ENCODE results near the gene LAMTOR2.

DNA sequence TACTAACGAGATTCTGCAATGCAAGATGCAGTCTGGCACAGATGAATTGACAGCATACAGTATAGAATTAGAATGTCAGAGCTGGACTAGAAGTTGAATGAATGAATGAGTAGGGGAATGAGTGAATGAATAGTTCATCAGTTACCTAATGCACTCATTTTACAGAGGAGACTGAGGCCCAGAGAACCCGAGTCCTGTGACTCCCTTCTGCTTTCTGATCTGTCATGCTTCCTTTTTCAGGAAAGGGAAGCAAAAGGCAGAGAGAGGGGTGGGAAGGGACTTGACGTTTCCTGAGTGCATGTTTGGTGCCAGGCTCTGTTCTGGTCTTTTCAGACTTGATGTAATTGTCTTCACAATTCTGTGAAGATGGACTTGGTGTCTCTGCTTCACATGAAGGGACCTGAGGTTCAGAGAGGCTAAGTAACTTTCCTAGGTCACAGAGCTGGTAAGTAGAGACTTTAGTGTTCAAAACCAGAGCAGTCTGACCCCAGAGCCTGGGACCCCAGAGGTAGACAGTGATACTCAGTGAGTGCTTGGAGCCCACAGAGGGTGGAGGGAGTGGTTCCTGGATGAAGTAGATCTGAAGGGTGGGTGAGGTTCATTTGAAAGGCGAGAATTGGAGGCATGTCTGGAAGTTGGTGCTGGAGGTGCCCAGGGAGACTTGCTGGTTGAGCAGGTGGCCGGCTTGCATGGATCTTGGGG, 35.7 kb downstream of the LAMTOR2 start:
- TF ChIP-seq CTCF (IDR thresholded peaks at IDR 0.05 in 2 of 3, conservative IDR thresholded peaks at IDR 0.05 in 1 of 3; ENCODE audit: borderline replicate concordance in 1 of 3, insufficient read depth in 1 of 3, low read depth in 2 of 3, low read length in 2 of 3) = no peak
- TF ChIP-seq POLR2A (IDR thresholded peaks at IDR 0.05; ENCODE audit: borderline replicate concordance, extremely low read depth, insufficient read depth, insufficient read length) = no peak
- no peak for TF ChIP-seq REST (IDR thresholded peaks at IDR 0.05; ENCODE audit: low read depth)

All from HCT116 (cell line).